Muscle layer of duodenum (tissue), 2 donors: ENCODE results near the gene KCNMA1.

Experiments used
- H3K27ac ChIP-seq: one replicate; pipeline ENCODE4 v1.7.0; 2013; ENCODE audit warnings: mild to moderate bottlenecking, low read length
- H3K27me3 ChIP-seq: one replicate; pipeline ENCODE4 v1.7.0; 2013; ENCODE audit warnings: low read depth, mild to moderate bottlenecking, control low read depth, low read length
- H3K36me3 ChIP-seq, 2 donors: one replicate each; pipeline ENCODE4 v1.7.0; 2013; ENCODE audit warnings: low read length in 2 of 2, control low read depth in 1 of 2, mild to moderate bottlenecking in 1 of 2; ENCODE audit not compliant: insufficient read depth in 2 of 2, control insufficient read depth in 1 of 2
- H3K4me1 ChIP-seq, 2 donors: one replicate each; pipeline ENCODE4 v1.7.0; 2013; ENCODE audit warnings: low read length in 2 of 2, mild to moderate bottlenecking in 2 of 2, control low read depth in 1 of 2, moderate library complexity in 1 of 2; ENCODE audit not compliant: insufficient read depth in 2 of 2, control insufficient read depth in 1 of 2
- H3K4me3 ChIP-seq, 2 donors: one replicate each; pipeline ENCODE4 v1.7.0; 2013; ENCODE audit warnings: low read length in 2 of 2, low read depth in 1 of 2, mild to moderate bottlenecking in 1 of 2
- H3K9me3 ChIP-seq, 2 donors: one replicate each; pipeline ENCODE4 v1.7.0; 2013; ENCODE audit warnings: low read length in 2 of 2, control low read depth in 1 of 2, mild to moderate bottlenecking in 1 of 2; ENCODE audit not compliant: control insufficient read depth in 1 of 2
- donor health status: healthy.

The KCNMA1 gene

GRCh38 chr10:76977901-76978300 is 659.7 kb downstream of the KCNMA1 start:
- no peak overlapping the region for H3K4me3 ChIP-seq
- H3K36me3 ChIP-seq: no peaks in the 10 kb centered on the region
- peaks cover 0 to 16% of the 10 kb centered on the region in 2 donors for H3K4me1 ChIP-seq
- no peaks in the 10 kb centered on the region for H3K9me3 ChIP-seq
- no peak overlapping the region for H3K27ac ChIP-seq
- no peaks in the 10 kb centered on the region for H3K27me3 ChIP-seq

GRCh38 chr10:76977046-76977445 is 660.6 kb downstream of the KCNMA1 start:
- H3K36me3 ChIP-seq: no peaks in the 10 kb centered on the region
- H3K4me1 ChIP-seq: peaks cover 0 to 14% of the 10 kb centered on the region in 2 donors
- no peak overlapping the region for H3K27ac ChIP-seq
- no peaks in the 10 kb centered on the region for H3K9me3 ChIP-seq
- H3K4me3 ChIP-seq: no peak overlapping the region
- no peaks in the 10 kb centered on the region for H3K27me3 ChIP-seq

GRCh38 chr10:76976142-76976541 is 661.5 kb downstream of the KCNMA1 start:
- H3K27me3 ChIP-seq: no peaks in the 10 kb centered on the region
- no peak overlapping the region for H3K27ac ChIP-seq
- H3K4me3 ChIP-seq: no peak overlapping the region
- H3K4me1 ChIP-seq: peaks cover 0 to 17% of the 10 kb centered on the region in 2 donors
- H3K36me3 ChIP-seq: no peaks in the 10 kb centered on the region
- H3K9me3 ChIP-seq: no peaks in the 10 kb centered on the region

- H3K27ac ChIP-seq: no peak overlapping the region
- H3K27me3 ChIP-seq: no peaks in the 10 kb centered on the region
- no peaks in the 10 kb centered on the region for H3K36me3 ChIP-seq
- H3K4me1 ChIP-seq: peaks cover 0 to 25% of the 10 kb centered on the region in 2 donors
- no peaks in the 10 kb centered on the region for H3K9me3 ChIP-seq
- no peak overlapping the region for H3K4me3 ChIP-seq
Measured at GRCh38 chr10:76975126-76975525, 662.5 kb downstream of the KCNMA1 start.

GRCh38 chr10:76974017-76974691 is 663.5 kb downstream of the KCNMA1 start:
- H3K27me3 ChIP-seq: no peaks in the 10 kb centered on the region
- H3K4me1 ChIP-seq: peaks cover 0 to 25% of the 10 kb centered on the region in 2 donors
- no peak overlapping the region for H3K27ac ChIP-seq

GRCh38 chr10:76973091-76974016 is 664.3 kb downstream of the KCNMA1 start:
- H3K4me3 ChIP-seq: no peak overlapping the region
- H3K27ac ChIP-seq: no peak overlapping the region
- H3K4me1 ChIP-seq: peaks cover 0 to 25% of the 10 kb centered on the region in 2 donors

More at GRCh38 chr10:76974017-76974691, 663.5 kb downstream of the KCNMA1 start:
- H3K4me3 ChIP-seq: no peak overlapping the region
- H3K9me3 ChIP-seq: no peaks in the 10 kb centered on the region
- no peaks in the 10 kb centered on the region for H3K36me3 ChIP-seq

GRCh38 chr10:76972541-76972940 is 665.1 kb downstream of the KCNMA1 start:
- H3K27ac ChIP-seq: no peak overlapping the region
- H3K27me3 ChIP-seq: no peaks in the 10 kb centered on the region
- H3K36me3 ChIP-seq: no peaks in the 10 kb centered on the region
- H3K4me1 ChIP-seq: peaks cover 0 to 25% of the 10 kb centered on the region in 2 donors
- no peaks in the 10 kb centered on the region for H3K9me3 ChIP-seq
- no peak overlapping the region for H3K4me3 ChIP-seq

More at GRCh38 chr10:76973091-76974016, 664.3 kb downstream of the KCNMA1 start:
- H3K9me3 ChIP-seq: no peaks in the 10 kb centered on the region
- H3K27me3 ChIP-seq: no peaks in the 10 kb centered on the region
- no peaks in the 10 kb centered on the region for H3K36me3 ChIP-seq

GRCh38 chr10:76971547-76972170 is 665.9 kb downstream of the KCNMA1 start:
- H3K36me3 ChIP-seq: no peaks in the 10 kb centered on the region
- H3K9me3 ChIP-seq: no peaks in the 10 kb centered on the region
- no peaks in the 10 kb centered on the region for H3K27me3 ChIP-seq
- no peak overlapping the region for H3K4me3 ChIP-seq
- peaks cover 0 to 25% of the 10 kb centered on the region in 2 donors for H3K4me1 ChIP-seq
- no peak overlapping the region for H3K27ac ChIP-seq

- Histone ChIP-seq H3K36me3 (no peaks in the 10 kb centered on the region), H3K9me3 (no peaks in the 10 kb centered on the region), H3K4me1 (peaks cover 0 to 25% of the 10 kb centered on the region in 2 donors), H3K27me3 (no peaks in the 10 kb centered on the region), H3K4me3 (no peak overlapping the region), H3K27ac (no peak overlapping the region)
Measured at GRCh38 chr10:76970711-76971519, 666.7 kb downstream of the KCNMA1 start.

- Histone ChIP-seq H3K27me3 (no peaks in the 10 kb centered on the region), H3K27ac (no peak overlapping the region), H3K9me3 (no peaks in the 10 kb centered on the region), H3K4me1 (peaks cover 0 to 25% of the 10 kb centered on the region in 2 donors), H3K36me3 (no peaks in the 10 kb centered on the region), H3K4me3 (no peak overlapping the region)
Measured at GRCh38 chr10:76969366-76969948, 668.2 kb downstream of the KCNMA1 start.
